ENCODE measurements around the gene UHRF1. TPM values are rescaled to one million over a fixed set of nuclear protein-coding genes. Genes with fewer than 3 reads are reported as not detected.

Gene UHRF1
- total and polyA plus RNA-seq, 2 of the 4 experiments (the other 2 are of a cell fraction): 47.4 to 57.4 TPM

GRCh38 chr19:4984438-4984990 is 75.2 kb downstream of the UHRF1 start:
- BruUV-seq (replicated peaks): no TSS peak
- no peak overlapping the region for H2AK5ac ChIP-seq (ENCODE audit: low read depth, low read length)
- no peak overlapping the region for H2AFZ ChIP-seq (replicated peaks; ENCODE audit: low read length, poor library complexity)
- H4K91ac ChIP-seq (ENCODE audit: insufficient read depth, low read depth, low read length): no peak overlapping the region
- DNase-seq (no peak), ATAC-seq (ENCODE audit: low read depth) (no peak)
- no peak overlapping the region for H3K9ac ChIP-seq (ENCODE audit: low read depth, low read length)
- H3K18ac ChIP-seq (ENCODE audit: low read depth, low read length): no peak overlapping the region
- peaks cover 6% of the 10 kb centered on the region; the same call in 1 of the 2 replicates for H3K36me3 ChIP-seq (ENCODE audit: control insufficient read depth, insufficient read depth, low read length)
- H3K27ac ChIP-seq (ENCODE audit: insufficient read depth, low read length): no peak overlapping the region
- no peaks in the 10 kb centered on the region for H3K9me3 ChIP-seq (ENCODE audit: control insufficient read depth, insufficient read depth, low read length)
- in situ Hi-C loops (cut with MboI; ENCODE audit: low sequenced_read_pairs): no loop called here
- WGBS, 2 experiments (ENCODE audit: extremely low coverage in 2 of 2, insufficient read length in 1 of 2): 92% methylated on average over 2 of the region's 18 CpGs; no CpG with 5 or more reads in 1 of the 2 experiments
- H2BK20ac ChIP-seq (ENCODE audit: low read depth, low read length): no peak overlapping the region
- H3K4ac ChIP-seq (ENCODE audit: low read depth, low read length): no peak overlapping the region
- peaks cover 13 to 91% of the 10 kb centered on the region in 2 experiments for H3K79me1 ChIP-seq (ENCODE audit: low read depth in 1 of 2, low read length in 2 of 2)
- no peak overlapping the region for H3K23ac ChIP-seq (ENCODE audit: low read depth, low read length)
- CTCF ChIA-PET: no interaction called here
- peaks cover 21% of the 10 kb centered on the region for H3K9me1 ChIP-seq (ENCODE audit: insufficient read depth, low read length)
- H3K4me2 ChIP-seq (ENCODE audit: low read depth, low read length): no peak overlapping the region
- TF ChIP-seq CHD1 (IDR thresholded peaks at IDR 0.05; ENCODE audit: low read depth, low read length) (no peak), SMC3 (IDR thresholded peaks at IDR 0.05; ENCODE audit: low read depth, low read length) (no peak), MXI1 (IDR thresholded peaks at IDR 0.05; ENCODE audit: borderline replicate concordance, low read depth, low read length) (no peak), RFX5 (IDR thresholded peaks at IDR 0.05; ENCODE audit: low read depth, low read length) (no peak), MAFK (IDR thresholded peaks at IDR 0.05; ENCODE audit: low read depth, low read length) (no peak), POLR2A (IDR thresholded peaks at IDR 0.05; ENCODE audit: low read depth, low read length) (no peak), RCOR1 (IDR thresholded peaks at IDR 0.05; ENCODE audit: insufficient replicate concordance, low read length) (no peak), RAD21 (IDR thresholded peaks at IDR 0.05; ENCODE audit: low read length) (no peak), CTCF (conservative IDR thresholded peaks at IDR 0.05; ENCODE audit: low read depth, low read length) (no peak), NFE2L2 (IDR thresholded peaks at IDR 0.05; ENCODE audit: low read depth, low read length) (no peak), FOS (IDR thresholded peaks at IDR 0.05; ENCODE audit: low read depth, low read length) (no peak), BHLHE40 (IDR thresholded peaks at IDR 0.05; ENCODE audit: low read depth, low read length) (no peak)
- TF ChIP-seq, protein P1, sequence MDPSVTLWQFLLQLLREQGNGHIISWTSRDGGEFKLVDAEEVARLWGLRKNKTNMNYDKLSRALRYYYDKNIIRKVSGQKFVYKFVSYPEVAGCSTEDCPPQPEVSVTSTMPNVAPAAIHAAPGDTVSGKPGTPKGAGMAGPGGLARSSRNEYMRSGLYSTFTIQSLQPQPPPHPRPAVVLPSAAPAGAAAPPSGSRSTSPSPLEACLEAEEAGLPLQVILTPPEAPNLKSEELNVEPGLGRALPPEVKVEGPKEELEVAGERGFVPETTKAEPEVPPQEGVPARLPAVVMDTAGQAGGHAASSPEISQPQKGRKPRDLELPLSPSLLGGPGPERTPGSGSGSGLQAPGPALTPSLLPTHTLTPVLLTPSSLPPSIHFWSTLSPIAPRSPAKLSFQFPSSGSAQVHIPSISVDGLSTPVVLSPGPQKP (IDR thresholded peaks at IDR 0.05; ENCODE audit: borderline replicate concordance, low read depth, low read length): no peak
- TF ChIP-seq, protein P2, sequence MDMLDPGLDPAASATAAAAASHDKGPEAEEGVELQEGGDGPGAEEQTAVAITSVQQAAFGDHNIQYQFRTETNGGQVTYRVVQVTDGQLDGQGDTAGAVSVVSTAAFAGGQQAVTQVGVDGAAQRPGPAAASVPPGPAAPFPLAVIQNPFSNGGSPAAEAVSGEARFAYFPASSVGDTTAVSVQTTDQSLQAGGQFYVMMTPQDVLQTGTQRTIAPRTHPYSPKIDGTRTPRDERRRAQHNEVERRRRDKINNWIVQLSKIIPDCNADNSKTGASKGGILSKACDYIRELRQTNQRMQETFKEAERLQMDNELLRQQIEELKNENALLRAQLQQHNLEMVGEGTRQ (IDR thresholded peaks at IDR 0.05; ENCODE audit: low read depth, low read length): no peak
- intact Hi-C loops (cut with micrococcal nuclease): no loop called here
- H2BK120ac ChIP-seq (ENCODE audit: low read depth, low read length): no peak overlapping the region
- POLR2A ChIA-PET (ENCODE audit: unreplicated experiment): no interaction called here
- no peak overlapping the region for H3K56ac ChIP-seq (ENCODE audit: extremely low read depth, insufficient read depth, low read length)
- H4K8ac ChIP-seq (ENCODE audit: low read depth in 2 of 2, low read length in 2 of 2): no peak overlapping the region
- H2BK15ac ChIP-seq (ENCODE audit: low read depth, low read length): no peak overlapping the region
- no peaks in the 10 kb centered on the region for H3K27me3 ChIP-seq (ENCODE audit: control insufficient read depth, insufficient read depth, low read length)
- H4K5ac ChIP-seq (ENCODE audit: low read depth, low read length): no peak overlapping the region
- H3K4me1 ChIP-seq (ENCODE audit: control insufficient read depth, insufficient read depth, low read length): peaks cover 25% of the 10 kb centered on the region
- no peak overlapping the region for H3K4me3 ChIP-seq (ENCODE audit: insufficient read depth, low read depth, low read length)
- H2BK5ac ChIP-seq (ENCODE audit: low read depth, low read length, poor library complexity, severe bottlenecking): no peak overlapping the region
- peaks cover 97% of the 10 kb centered on the region for H4K20me1 ChIP-seq (ENCODE audit: insufficient read depth, low read length)
- H3K14ac ChIP-seq (replicated peaks; ENCODE audit: low read depth, low read length): no peak overlapping the region
- H2AK9ac ChIP-seq (replicated peaks; ENCODE audit: low read depth, low read length, poor library complexity): no peak overlapping the region
- dilution Hi-C loops (cut with HindIII; ENCODE audit: low sequenced_read_pairs, unreplicated experiment): no loop called here
